Kidney epithelial cell (primary cell): ENCODE measurements around the gene COG7. TPM values are rescaled to one million over a fixed set of nuclear protein-coding genes. Genes with fewer than 3 reads are reported as not detected.
"Not testable (repeated sequence)": the region's sequence is repeated elsewhere in the genome, so short reads cannot be mapped to it uniquely, and the experiment has no call there.

Source experiments
- DNase-seq: peaks from one replicate; pipeline ENCODE4 v3.0.0-alpha.2; 2010; ENCODE audit warnings: low read depth
- H3K27me3 ChIP-seq: 2 replicates; pipeline ENCODE4 v1.6.0; 2011; ENCODE audit warnings: low read length; ENCODE audit not compliant: control insufficient read depth, insufficient read depth
- H3K36me3 ChIP-seq: 2 replicates; pipeline ENCODE4 v1.5.1; 2011; ENCODE audit warnings: low read length; ENCODE audit not compliant: control insufficient read depth, insufficient read depth
- H3K4me3 ChIP-seq: 2 replicates; pipeline ENCODE4 v1.5.1; 2011; ENCODE audit warnings: low read depth, mild to moderate bottlenecking, control low read depth, low read length
- CTCF ChIP-seq: IDR thresholded peaks from 2 replicates; pipeline ENCODE4 v1.5.1; 2011; ENCODE audit warnings: mild to moderate bottlenecking, moderate library complexity, low read length, control low read depth, inconsistent platforms; ENCODE audit not compliant: insufficient read depth, poor library complexity, severe bottlenecking
- total RNA-seq: library from RNA; depleted of rRNA; stranded (reverse); fragments of >200 nt; gene quantifications from 2 replicates; pipeline ENCODE4 v1.2.3, GENCODE V29; 2015

COG7 gene
- total RNA-seq, 1 donor from 2014 or later = 13.6 TPM

DNA sequence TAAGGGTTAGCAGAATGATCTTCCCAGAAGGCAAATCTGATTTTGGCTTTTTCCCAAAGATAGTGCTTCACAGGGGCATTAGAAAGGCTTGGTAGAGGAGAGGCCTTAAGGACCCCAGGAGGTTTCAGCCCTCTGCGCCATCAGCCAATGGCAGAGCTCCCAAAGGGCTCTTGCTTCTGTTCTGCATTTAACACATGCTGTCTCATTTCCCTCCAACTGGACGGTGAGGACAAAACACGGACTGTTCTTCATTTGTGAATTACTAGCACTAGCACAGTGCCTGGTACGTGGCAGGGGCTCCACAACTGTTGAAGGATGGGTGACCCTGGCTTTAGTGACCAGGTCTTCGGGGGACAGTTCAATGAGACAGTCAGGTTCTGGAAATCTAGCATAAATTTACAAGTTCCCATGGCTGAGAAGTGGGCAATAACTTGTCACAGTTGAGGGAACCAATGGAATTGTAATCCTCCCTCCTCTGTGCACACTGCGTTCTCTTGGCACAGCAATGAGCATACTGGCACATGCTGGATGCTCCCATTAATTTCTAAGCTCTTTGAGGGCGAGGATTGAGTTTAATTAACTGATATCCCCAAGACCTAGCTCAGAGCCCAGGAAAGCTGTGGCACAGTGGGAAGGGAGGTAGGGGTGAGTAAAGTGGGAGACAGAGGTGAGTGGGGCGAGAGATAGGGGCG is 45.4 kb downstream of the COG7 start:
- DNase-seq = no peak
- Histone ChIP-seq H3K4me3 (no peak overlapping the region), H3K36me3 (no peaks in the 10 kb centered on the region), H3K27me3 (no peaks in the 10 kb centered on the region)
- no peak for TF ChIP-seq CTCF

- Histone ChIP-seq H3K36me3 (no peaks in the 10 kb centered on the region), H3K4me3 (no peak overlapping the region), H3K27me3 (no peaks in the 10 kb centered on the region)
- DNase-seq = no peak
- no peak for TF ChIP-seq CTCF
Observed at GRCh38 chr16:23406546-23407240, 46.3 kb downstream of the COG7 start.

GRCh38 chr16:23406024-23406423 is 47.0 kb downstream of the COG7 start:
- no peak for TF ChIP-seq CTCF

GRCh38 chr16:23403547-23403946 is 49.4 kb downstream of the COG7 start:
- Histone ChIP-seq H3K27me3 (no peaks in the 10 kb centered on the region), H3K4me3 (no peak overlapping the region), H3K36me3 (no peaks in the 10 kb centered on the region)
- TF ChIP-seq CTCF = no peak
- DNase-seq = no peak

More at GRCh38 chr16:23406024-23406423, 47.0 kb downstream of the COG7 start:
- H3K4me3 ChIP-seq = no peak overlapping the region
- DNase-seq = no peak
- no peaks in the 10 kb centered on the region for H3K36me3 ChIP-seq
- no peaks in the 10 kb centered on the region for H3K27me3 ChIP-seq

- H3K4me3 ChIP-seq = no peak overlapping the region
- no peaks in the 10 kb centered on the region for H3K27me3 ChIP-seq
- DNase-seq = no peak
- no peaks in the 10 kb centered on the region for H3K36me3 ChIP-seq
- TF ChIP-seq CTCF = no peak
Observed at GRCh38 chr16:23402100-23402499, 50.9 kb downstream of the COG7 start.

- DNase-seq = no peak
- Histone ChIP-seq H3K36me3 (no peaks in the 10 kb centered on the region), H3K4me3 (no peak overlapping the region), H3K27me3 (no peaks in the 10 kb centered on the region)
- no peak for TF ChIP-seq CTCF
Observed at GRCh38 chr16:23401139-23401538, 51.9 kb downstream of the COG7 start.

DNA sequence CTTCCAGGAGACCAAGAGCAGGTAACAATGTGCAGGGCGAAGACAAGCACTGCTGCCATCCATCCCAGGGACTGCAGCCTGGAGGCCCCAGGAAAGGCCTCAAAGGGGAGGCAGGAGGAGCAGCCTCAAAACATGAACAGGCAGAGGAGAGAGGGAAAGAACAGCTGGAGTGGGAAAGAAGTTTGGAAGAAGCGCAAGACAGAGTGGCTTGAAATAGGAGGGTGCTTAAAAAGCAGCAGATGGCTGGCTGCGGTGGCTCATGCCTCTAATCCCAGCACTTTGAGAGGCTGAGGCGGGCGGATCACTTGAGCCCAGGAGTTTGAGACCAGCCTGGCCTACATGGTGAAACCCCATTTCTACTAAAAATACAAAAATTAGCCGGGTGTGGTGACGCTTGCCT is 52.5 kb downstream of the COG7 start:
- DNase-seq, H3K4me3 ChIP-seq, H3K27me3 ChIP-seq, H3K36me3 ChIP-seq: not testable (repeated sequence)
